AG20443 (cell line): ENCODE results near the gene CEP85L.
"Not testable (repeated sequence)": the region's sequence is repeated elsewhere in the genome, so short reads cannot be mapped to it uniquely, and the experiment has no call there.

Experiments
- DNase-seq: peaks from one replicate; pipeline ENCODE4 v3.0.0; 2012; ENCODE audit warnings: low spot score, mixed read lengths

CEP85L gene

GRCh38 chr6:118500130-118501015, 151.0 kb downstream of the CEP85L start:
- DNase-seq: no peak

- DNase-seq: no peak
Observed at GRCh38 chr6:118495485-118496280, 155.7 kb downstream of the CEP85L start.

GRCh38 chr6:118494091-118494490, 157.3 kb downstream of the CEP85L start:
- DNase-seq: no peak

- DNase-seq: no peak
Observed at GRCh38 chr6:118489990-118490389, 161.4 kb downstream of the CEP85L start.

GRCh38 chr6:118488631-118489030, 162.8 kb downstream of the CEP85L start:
- no peak for DNase-seq

GRCh38 chr6:118485601-118486550, 165.5 kb downstream of the CEP85L start:
- no peak for DNase-seq

- no peak for DNase-seq
Observed at GRCh38 chr6:118476551-118476950, 174.8 kb downstream of the CEP85L start.

GRCh38 chr6:118473266-118473665, 178.1 kb downstream of the CEP85L start:
- no peak for DNase-seq

- DNase-seq: no peak
Observed at GRCh38 chr6:118469468-118469867, 181.9 kb downstream of the CEP85L start.

GRCh38 chr6:118468682-118469465, 182.5 kb downstream of the CEP85L start:
- no peak for DNase-seq

GRCh38 chr6:118467181-118467580, 184.2 kb downstream of the CEP85L start:
- no peak for DNase-seq

- DNase-seq: no peak
Observed at GRCh38 chr6:118464620-118465019, 186.8 kb downstream of the CEP85L start.

GRCh38 chr6:118460958-118461470, 190.4 kb downstream of the CEP85L start:
- DNase-seq: no peak

- no peak for DNase-seq
Observed at GRCh38 chr6:118456982-118457381, 194.4 kb downstream of the CEP85L start.

- no peak for DNase-seq
Observed at GRCh38 chr6:118451839-118452238, 199.6 kb downstream of the CEP85L start.

- DNase-seq: no peak
Observed at GRCh38 chr6:118444796-118445195, 206.6 kb downstream of the CEP85L start.

GRCh38 chr6:118436482-118436881, 214.9 kb downstream of the CEP85L start:
- DNase-seq: no peak

GRCh38 chr6:118434147-118434546, 217.2 kb downstream of the CEP85L start:
- not testable (repeated sequence) for DNase-seq

- DNase-seq: not testable (repeated sequence)
Observed at GRCh38 chr6:118421312-118421711, 230.1 kb downstream of the CEP85L start.

- DNase-seq: peak; percentile 1
Observed at GRCh38 chr6:118419448-118420394, 231.7 kb downstream of the CEP85L start.
